Measurements from ENCODE around the gene DSG1. TPM values are rescaled to one million over a fixed set of nuclear protein-coding genes. Genes with fewer than 3 reads are reported as not detected.

DSG1 gene
- total RNA-seq, 1 experiment from 2014 or later = not detected

Other genes starting within 250 kb of the DSG1 start
- gene DSC2, start 215.7 kb upstream of the DSG1 start, total RNA-seq (2014; rRNA removed; shearing (Covaris generic)) = 1.3 and 1.6 TPM in 2 replicates
- gene DSC1, start 155.3 kb upstream of the DSG1 start, total RNA-seq (2014; rRNA removed; shearing (Covaris generic)) = not detected in 2 replicates
- gene DSG4, start 58.6 kb downstream of the DSG1 start, total RNA-seq (2014; rRNA removed; shearing (Covaris generic)) = not detected in 2 replicates
- gene DSG3, start 129.6 kb downstream of the DSG1 start, total RNA-seq (2014; rRNA removed; shearing (Covaris generic)) = not detected in 2 replicates
- gene DSG2, start 180.0 kb downstream of the DSG1 start, total RNA-seq (2014; rRNA removed; shearing (Covaris generic)) = 48.2 and 65.5 TPM in 2 replicates

Measured in SJSA1 (cell line).